Hematopoietic multipotent progenitor cell treated with erythropoietin and hydrocortisone succinate and interleukin-3 and kit ligand, for 8 days (in vitro differentiated cells): Measurements from ENCODE around the gene RUFY4.
"Not testable (repeated sequence)": the region's sequence is repeated elsewhere in the genome, so short reads cannot be mapped to it uniquely, and the experiment has no call there.

Source experiments
- DNase-seq: peaks from one replicate; pipeline ENCODE4 v3.0.0-alpha.2; 2015

Gene RUFY4

GRCh38 chr2:218031261-218031660 is 37.8 kb upstream of the RUFY4 start:
- DNase-seq, result no peak

- DNase-seq, result no peak
These were observed 37.2 kb upstream of the RUFY4 start for GRCh38 chr2:218031771-218032257.

- peak; percentile 8 for DNase-seq
These were observed 36.5 kb upstream of the RUFY4 start for GRCh38 chr2:218032336-218033171.

- DNase-seq, result no peak
These were observed 35.9 kb upstream of the RUFY4 start for GRCh38 chr2:218033208-218033589.

- no peak for DNase-seq
These were observed 35.2 kb upstream of the RUFY4 start for GRCh38 chr2:218033590-218034496.

GRCh38 chr2:218034497-218035213 is 34.4 kb upstream of the RUFY4 start:
- DNase-seq, result peak; percentile 54

- no peak for DNase-seq
These were observed 33.5 kb upstream of the RUFY4 start for GRCh38 chr2:218035463-218036100.

GRCh38 chr2:218036371-218036770 is 32.7 kb upstream of the RUFY4 start:
- no peak for DNase-seq

GRCh38 chr2:218039171-218039570 is 29.9 kb upstream of the RUFY4 start:
- DNase-seq, result no peak

GRCh38 chr2:218040883-218041282 is 28.2 kb upstream of the RUFY4 start:
- DNase-seq, result no peak

- no peak for DNase-seq
These were observed 27.5 kb upstream of the RUFY4 start for GRCh38 chr2:218041302-218042168.

GRCh38 chr2:218043100-218043499 is 26.0 kb upstream of the RUFY4 start:
- no peak for DNase-seq

- DNase-seq, result no peak
These were observed 25.3 kb upstream of the RUFY4 start for GRCh38 chr2:218043701-218044109.

GRCh38 chr2:218044599-218044998 is 24.5 kb upstream of the RUFY4 start:
- not testable (repeated sequence) for DNase-seq

GRCh38 chr2:218046238-218046637 is 22.8 kb upstream of the RUFY4 start:
- DNase-seq, result no peak

GRCh38 chr2:218047536-218048225 is 21.4 kb upstream of the RUFY4 start:
- no peak for DNase-seq

GRCh38 chr2:218051903-218052302 is 17.1 kb upstream of the RUFY4 start:
- no peak for DNase-seq

GRCh38 chr2:218059289-218059688 is 9.8 kb upstream of the RUFY4 start:
- no peak for DNase-seq

GRCh38 chr2:218060118-218060517 is 8.9 kb upstream of the RUFY4 start:
- DNase-seq, result no peak

- no peak for DNase-seq
These were observed 7.9 kb upstream of the RUFY4 start for GRCh38 chr2:218060950-218061660.
